Lower leg skin (tissue), 4 donors: Measurements from ENCODE around the gene RDH5. TPM values are rescaled to one million over a fixed set of nuclear protein-coding genes. Genes with fewer than 3 reads are reported as not detected.
A peak's percentile ranks its signal among the peaks of the same experiment; 100 is the strongest.

Experiments used
- DNase-seq, 2 donors: peaks; one replicate each; pipeline ENCODE4 v3.0.0-alpha.2; 2019; ENCODE audit warnings: low spot score in 2 of 2
- H3K4me3 ChIP-seq: fragments of 200-600 bp; sonication (generic); 2 replicates; pipeline ENCODE4 v1.5.1; 2017; ENCODE audit warnings: mild to moderate bottlenecking, low read depth; ENCODE audit not compliant: poor library complexity, severe bottlenecking
- POLR2A ChIP-seq, 2 donors: fragments of 450-650 bp; IDR thresholded peaks; one replicate each; pipeline ENCODE4 v1.6.1; 2016 to 2017; ENCODE audit warnings: antibody characterized with exemption in 2 of 2, mild to moderate bottlenecking in 1 of 2, moderate library complexity in 1 of 2
- WGBS, 2 donors: methylation state at CpG; one replicate each; pipeline ENCODE4 v1.1.5; 2018; 5-methylcytosine and 5-hydroxymethylcytosine counted together
- intact Hi-C: fragments of 100-400 bp; cut with DNase I; formaldehyde crosslinking; loops from one replicate; pipeline ENCODE4 v1.15.0; 2023; ENCODE audit warnings: low total_unique reads
- total RNA-seq, 4 donors: library from RNA; depleted of rRNA; stranded (reverse); fragments of >200 nt; gene quantifications; one replicate each; pipeline ENCODE4 v1.1.0, GENCODE V29; 2016
- TF ChIP-seq, protein P1 (sequence below), 3 donors: fragments of 450-650 bp; IDR thresholded peaks; one replicate each; pipeline ENCODE4 v1.5.1; 2016; ENCODE audit warnings: antibody characterized with exemption in 3 of 3, mild to moderate bottlenecking in 3 of 3, moderate library complexity in 2 of 3

Gene RDH5
- total RNA-seq, 4 donors from 2014 or later = 2.5 to 8.9 (median 4.3) TPM

DNA sequence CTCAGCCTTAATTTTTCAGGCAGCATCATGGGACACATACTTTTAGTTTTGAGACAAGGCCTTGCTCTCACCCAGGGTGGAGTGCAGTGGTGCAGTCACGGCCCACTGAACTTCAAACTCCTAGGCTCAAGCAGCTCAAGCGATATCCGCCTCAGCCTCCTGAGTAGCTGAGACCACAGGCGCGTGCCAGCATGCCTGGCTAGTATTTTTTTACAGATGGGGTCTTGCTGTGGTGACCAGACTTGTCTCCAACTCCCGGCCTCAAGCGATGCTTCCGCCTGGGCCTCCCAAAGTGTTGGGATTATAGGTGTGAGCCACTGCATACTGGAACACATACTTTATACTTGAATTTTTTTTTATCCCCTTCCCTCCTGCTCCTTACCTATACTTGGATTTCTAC lies 2.8 kb downstream of the RDH5 start:
- intact Hi-C loops = no loop called here
- no peak overlapping the region for H3K4me3 ChIP-seq
- 87% methylated on average over 8 of the region's 8 CpGs for WGBS, 2 donors
- TF ChIP-seq, protein P1, sequence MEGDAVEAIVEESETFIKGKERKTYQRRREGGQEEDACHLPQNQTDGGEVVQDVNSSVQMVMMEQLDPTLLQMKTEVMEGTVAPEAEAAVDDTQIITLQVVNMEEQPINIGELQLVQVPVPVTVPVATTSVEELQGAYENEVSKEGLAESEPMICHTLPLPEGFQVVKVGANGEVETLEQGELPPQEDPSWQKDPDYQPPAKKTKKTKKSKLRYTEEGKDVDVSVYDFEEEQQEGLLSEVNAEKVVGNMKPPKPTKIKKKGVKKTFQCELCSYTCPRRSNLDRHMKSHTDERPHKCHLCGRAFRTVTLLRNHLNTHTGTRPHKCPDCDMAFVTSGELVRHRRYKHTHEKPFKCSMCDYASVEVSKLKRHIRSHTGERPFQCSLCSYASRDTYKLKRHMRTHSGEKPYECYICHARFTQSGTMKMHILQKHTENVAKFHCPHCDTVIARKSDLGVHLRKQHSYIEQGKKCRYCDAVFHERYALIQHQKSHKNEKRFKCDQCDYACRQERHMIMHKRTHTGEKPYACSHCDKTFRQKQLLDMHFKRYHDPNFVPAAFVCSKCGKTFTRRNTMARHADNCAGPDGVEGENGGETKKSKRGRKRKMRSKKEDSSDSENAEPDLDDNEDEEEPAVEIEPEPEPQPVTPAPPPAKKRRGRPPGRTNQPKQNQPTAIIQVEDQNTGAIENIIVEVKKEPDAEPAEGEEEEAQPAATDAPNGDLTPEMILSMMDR (IDR thresholded peaks at IDR 0.05) = no peak
- no peak for TF ChIP-seq POLR2A (IDR thresholded peaks at IDR 0.05)
- DNase-seq = no peak

DNA sequence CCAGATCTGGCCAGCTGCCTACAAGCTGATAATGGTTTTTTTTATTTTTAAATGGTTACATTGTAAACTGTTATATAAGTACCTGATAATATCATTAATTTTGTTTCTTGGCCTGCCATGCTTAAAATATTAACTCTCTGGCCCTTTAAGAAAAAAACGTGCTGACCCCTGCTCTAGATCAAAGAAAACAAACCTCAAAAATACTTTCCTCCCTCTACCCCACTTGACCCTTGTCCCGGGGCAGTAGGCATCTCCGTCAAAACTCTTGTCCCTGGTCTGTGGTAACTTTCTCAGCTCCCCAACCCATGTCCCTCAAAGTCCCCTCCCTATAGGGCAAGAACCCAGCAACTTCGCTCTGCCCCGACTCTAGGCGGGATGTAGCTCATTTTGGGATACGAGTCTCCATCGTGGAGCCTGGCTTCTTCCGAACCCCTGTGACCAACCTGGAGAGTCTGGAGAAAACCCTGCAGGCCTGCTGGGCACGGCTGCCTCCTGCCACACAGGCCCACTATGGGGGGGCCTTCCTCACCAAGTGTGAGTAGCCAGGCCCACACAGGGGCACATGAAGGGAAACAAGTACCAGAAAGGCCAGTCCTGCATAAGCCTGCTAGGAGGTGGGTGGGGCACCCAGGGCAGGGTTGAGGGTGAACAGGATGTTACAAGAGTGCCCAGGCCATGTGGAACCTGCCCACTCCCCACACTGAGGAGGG lies 3.5 kb downstream of the RDH5 start:
- intact Hi-C loops = no loop called here
- no peak for DNase-seq
- TF ChIP-seq POLR2A (IDR thresholded peaks at IDR 0.05) = no peak
- TF ChIP-seq, protein P1 (IDR thresholded peaks at IDR 0.05) = no peak
- WGBS, 2 donors = 55 to 64% methylated on average over 10 of the region's 10 CpGs
- H3K4me3 ChIP-seq = no peak overlapping the region

DNA sequence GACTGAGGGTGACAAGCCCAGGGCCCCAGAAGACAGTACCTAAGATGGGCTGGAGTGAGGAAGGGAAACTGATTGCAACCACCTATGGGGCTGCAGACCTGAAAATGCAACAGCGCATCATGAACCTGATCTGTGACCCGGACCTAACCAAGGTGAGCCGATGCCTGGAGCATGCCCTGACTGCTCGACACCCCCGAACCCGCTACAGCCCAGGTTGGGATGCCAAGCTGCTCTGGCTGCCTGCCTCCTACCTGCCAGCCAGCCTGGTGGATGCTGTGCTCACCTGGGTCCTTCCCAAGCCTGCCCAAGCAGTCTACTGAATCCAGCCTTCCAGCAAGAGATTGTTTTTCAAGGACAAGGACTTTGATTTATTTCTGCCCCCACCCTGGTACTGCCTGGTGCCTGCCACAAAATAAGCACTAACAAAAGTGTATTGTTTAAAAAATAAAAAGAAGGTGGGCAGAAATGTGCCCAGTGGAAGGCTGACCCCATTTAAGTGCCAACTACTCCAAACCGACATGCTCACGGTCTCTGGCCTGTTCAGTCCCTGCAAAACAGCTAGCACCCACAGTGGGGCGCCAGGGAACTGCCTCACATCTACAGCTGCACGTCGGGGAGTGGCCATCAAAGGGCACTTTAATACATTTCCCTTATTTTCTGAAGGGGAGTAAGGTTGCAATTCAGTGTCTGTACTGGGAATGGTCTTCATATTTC lies 4.2 kb downstream of the RDH5 start:
- WGBS, 2 donors = 34 to 41% methylated on average over 11 of the region's 11 CpGs
- no peak overlapping the region for H3K4me3 ChIP-seq
- intact Hi-C loops = no loop called here
- peak; percentile 71 to 93 for DNase-seq
- no peak for TF ChIP-seq POLR2A (IDR thresholded peaks at IDR 0.05)
- TF ChIP-seq, protein P1 (IDR thresholded peaks at IDR 0.05) = no peak

DNA sequence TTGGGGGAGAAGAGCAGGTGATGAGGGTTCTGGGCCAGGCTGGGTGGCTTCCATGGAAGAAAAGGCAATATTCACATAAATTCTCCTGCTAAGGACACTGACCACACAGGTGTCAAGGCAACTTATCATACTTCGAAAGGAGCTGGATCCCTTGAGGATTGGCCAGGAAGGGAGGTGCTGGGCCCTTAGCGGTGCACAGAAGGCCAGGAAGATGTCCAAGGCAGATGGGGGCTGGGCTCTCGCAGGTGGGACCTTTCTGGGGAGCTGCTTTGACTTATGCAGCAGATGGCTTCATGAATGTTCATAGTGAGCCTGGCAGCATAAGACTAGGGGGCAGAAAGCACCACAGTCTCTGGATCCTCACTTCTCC lies 4.7 kb downstream of the RDH5 start:
- H3K4me3 ChIP-seq = no peak overlapping the region
- intact Hi-C loops = no loop called here
- WGBS, 2 donors = 43 to 50% methylated on average over 3 of the region's 3 CpGs
- no peak for DNase-seq
- no peak for TF ChIP-seq POLR2A (IDR thresholded peaks at IDR 0.05)
- TF ChIP-seq, protein P1 (IDR thresholded peaks at IDR 0.05) = no peak

DNA sequence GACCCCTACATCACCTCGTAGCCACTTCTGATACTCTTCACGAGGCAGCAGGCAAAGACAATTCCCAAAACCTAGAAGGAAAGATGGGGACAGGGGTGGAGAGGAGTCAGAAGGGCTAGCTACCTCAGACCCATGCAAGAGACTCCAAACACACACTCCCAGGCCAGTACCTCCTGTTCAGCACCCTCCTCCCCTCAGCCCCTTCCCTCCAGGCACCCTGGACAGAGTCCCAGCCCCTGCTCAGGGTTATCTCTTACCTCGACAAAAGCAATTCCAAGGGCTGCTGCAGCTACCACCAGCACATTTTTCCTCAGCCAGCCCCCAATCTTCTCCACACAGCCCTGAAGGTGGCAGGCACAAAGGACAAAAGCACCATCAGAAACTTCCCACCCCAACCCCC lies 5.4 kb downstream of the RDH5 start:
- H3K4me3 ChIP-seq = no peak overlapping the region
- 52 to 53% methylated on average over 3 of the region's 3 CpGs for WGBS, 2 donors

More for the DNA sequence above, 5.4 kb downstream of the RDH5 start:
- intact Hi-C loops = no loop called here
- no peak for DNase-seq
- TF ChIP-seq, protein P1 (IDR thresholded peaks at IDR 0.05) = no peak
- TF ChIP-seq POLR2A (IDR thresholded peaks at IDR 0.05) = no peak
